NCI-H1436 treated with DMSO at 0.1 percent for 48 hours (cell line): ENCODE measurements around the gene ITGB6.

Source experiments
- DNase-seq: peaks from one replicate; lab custom pipeline; 2025; lab: John Stamatoyannopoulos, UW

ITGB6 gene

GRCh38 chr2:160051371-160051800 is 148.7 kb downstream of the ITGB6 start:
- DNase-seq = no peak

- DNase-seq = no peak
Observed at GRCh38 chr2:160050147-160050546, 149.9 kb downstream of the ITGB6 start.
